Measurements from ENCODE around the gene PIP5K1C. TPM values are rescaled to one million over a fixed set of nuclear protein-coding genes. Genes with fewer than 3 reads are reported as not detected.

Gene PIP5K1C
- total RNA-seq, 1 donor from 2014 or later, result 6.3 TPM

DNA sequence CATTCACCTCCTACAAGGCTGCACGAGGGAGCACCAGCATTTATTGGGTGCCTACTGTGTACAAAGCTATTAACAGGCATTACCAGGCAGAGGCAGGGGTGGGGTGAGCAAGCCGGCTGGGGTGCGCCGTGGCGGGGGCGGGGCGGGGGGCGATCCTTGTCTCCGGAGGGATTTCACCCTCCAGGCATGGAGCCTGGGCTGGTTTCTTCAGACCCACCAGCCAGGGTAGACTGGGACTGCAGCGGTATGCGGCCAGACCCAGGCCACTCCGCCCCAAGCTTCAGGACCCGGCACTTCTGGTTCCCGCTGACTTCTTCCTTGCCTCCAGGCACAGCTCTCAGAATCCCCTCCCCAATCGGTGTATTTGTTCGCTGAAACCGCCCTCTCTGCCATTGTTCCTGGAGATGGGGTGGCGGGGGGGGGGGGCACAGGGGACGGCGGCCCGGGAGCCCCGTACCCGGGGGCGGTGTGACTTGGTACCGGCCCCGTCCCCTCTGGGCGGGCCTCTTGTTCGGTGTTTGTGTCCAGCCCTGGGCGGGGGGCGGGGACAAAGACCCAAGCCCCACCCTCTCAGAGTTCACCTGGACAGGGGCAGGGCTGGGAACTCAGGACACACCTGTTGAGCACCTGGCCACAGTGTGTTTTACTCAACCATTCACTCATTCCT lies 22.3 kb upstream of the PIP5K1C start:
- Histone ChIP-seq H3K4me3 (ENCODE audit: low read length in 3 of 3) (no peak overlapping the region), H3K36me3 (ENCODE audit: control insufficient read depth in 3 of 3, insufficient read depth in 3 of 3, low read length in 3 of 3) (no peaks in the 10 kb centered on the region), H3K9me3 (ENCODE audit: control insufficient read depth in 3 of 3, low read length in 3 of 3) (no peaks in the 10 kb centered on the region), H3K4me1 (ENCODE audit: control insufficient read depth in 3 of 3, insufficient read depth in 3 of 3, low read length in 3 of 3) (peaks cover 0 to 7% (median 2%) of the 10 kb centered on the region in 3 donors), H3K27ac (ENCODE audit: low read depth, low read length) (no peak overlapping the region), H3K9ac (ENCODE audit: low read depth in 1 of 3, low read length in 3 of 3) (no peak overlapping the region), H3K27me3 (ENCODE audit: control insufficient read depth in 3 of 3, insufficient read depth in 3 of 3, low read length in 3 of 3) (peaks cover 37 to 46% (median 41%) of the 10 kb centered on the region in 3 donors)

DNA sequence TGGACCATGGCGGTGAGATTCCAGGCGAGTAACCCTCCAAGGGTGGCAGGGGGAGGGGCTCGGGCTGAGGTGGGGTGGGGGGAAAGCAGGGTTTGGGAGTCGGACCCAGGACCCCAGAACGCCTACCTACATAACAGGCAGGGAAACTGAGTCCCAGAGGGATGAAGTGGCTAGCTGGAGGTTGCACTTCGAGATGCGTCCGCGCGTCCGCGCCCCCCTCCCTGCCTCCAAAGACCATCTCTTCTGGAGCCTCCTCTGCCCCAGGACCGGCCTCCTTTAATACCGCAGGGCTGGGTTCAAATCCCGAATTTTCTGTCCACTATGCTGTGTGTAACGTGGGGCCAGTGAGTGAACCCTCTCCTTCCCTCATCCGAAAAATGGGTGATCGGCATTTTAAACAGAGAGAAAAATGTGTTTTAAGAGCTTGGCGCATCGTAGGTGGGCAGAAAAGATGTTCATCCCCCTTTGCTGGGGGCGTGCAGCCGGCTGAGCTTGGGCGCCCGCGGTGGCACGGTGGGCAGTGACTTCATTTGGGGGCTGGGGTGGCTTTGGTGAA lies 21.7 kb upstream of the PIP5K1C start:
- Histone ChIP-seq H3K27me3 (ENCODE audit: control insufficient read depth in 3 of 3, insufficient read depth in 3 of 3, low read length in 3 of 3) (peaks cover 37 to 46% (median 41%) of the 10 kb centered on the region in 3 donors), H3K36me3 (ENCODE audit: control insufficient read depth in 3 of 3, insufficient read depth in 3 of 3, low read length in 3 of 3) (no peaks in the 10 kb centered on the region), H3K4me3 (ENCODE audit: low read length in 3 of 3) (no peak overlapping the region), H3K9me3 (ENCODE audit: control insufficient read depth in 3 of 3, low read length in 3 of 3) (no peaks in the 10 kb centered on the region), H3K4me1 (ENCODE audit: control insufficient read depth in 3 of 3, insufficient read depth in 3 of 3, low read length in 3 of 3) (peaks cover 0 to 7% (median 2%) of the 10 kb centered on the region in 3 donors), H3K9ac (ENCODE audit: low read depth in 1 of 3, low read length in 3 of 3) (no peak overlapping the region), H3K27ac (ENCODE audit: low read depth, low read length) (no peak overlapping the region)

DNA sequence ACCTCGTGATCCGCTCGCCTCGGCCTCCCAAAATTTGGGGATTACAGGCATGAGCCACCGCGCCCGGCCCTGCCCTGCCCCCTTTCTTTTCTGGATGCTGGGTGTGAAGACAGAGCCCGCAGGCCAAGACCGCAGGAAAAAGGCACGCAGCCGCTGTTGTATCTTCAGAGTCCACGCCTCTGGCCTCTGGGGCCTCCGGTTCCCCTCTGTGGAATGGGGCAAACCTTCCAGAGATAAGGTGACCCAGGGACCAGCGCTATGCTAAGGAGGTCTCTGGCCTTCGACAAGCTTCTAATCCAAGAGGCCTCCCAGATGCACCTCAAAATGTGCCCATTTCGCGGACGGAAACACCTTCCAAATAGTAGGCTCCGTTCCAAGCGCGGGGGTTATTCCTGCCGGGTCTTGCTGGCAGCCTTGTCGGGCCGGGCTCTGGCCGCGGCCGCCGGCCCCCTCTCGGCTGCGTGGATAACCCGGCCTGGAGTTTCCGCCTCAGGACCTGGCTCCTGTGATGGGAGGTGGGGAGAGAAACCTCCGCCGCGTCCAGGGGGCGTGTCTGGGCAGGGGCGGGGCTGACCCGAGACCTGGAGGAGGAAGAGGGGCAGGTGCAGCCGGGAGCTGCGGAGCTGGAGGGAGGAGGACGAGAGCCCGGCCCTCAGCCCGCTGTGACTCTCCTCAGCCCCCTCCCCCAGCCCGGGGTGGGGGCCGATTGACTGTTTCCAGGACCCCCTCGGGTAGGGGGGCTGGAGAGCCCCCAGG lies 21.0 kb upstream of the PIP5K1C start:
- Histone ChIP-seq H3K4me3 (ENCODE audit: low read length in 3 of 3) (no peak overlapping the region), H3K27me3 (ENCODE audit: control insufficient read depth in 3 of 3, insufficient read depth in 3 of 3, low read length in 3 of 3) (peaks cover 37 to 45% (median 41%) of the 10 kb centered on the region in 3 donors)

DNA sequence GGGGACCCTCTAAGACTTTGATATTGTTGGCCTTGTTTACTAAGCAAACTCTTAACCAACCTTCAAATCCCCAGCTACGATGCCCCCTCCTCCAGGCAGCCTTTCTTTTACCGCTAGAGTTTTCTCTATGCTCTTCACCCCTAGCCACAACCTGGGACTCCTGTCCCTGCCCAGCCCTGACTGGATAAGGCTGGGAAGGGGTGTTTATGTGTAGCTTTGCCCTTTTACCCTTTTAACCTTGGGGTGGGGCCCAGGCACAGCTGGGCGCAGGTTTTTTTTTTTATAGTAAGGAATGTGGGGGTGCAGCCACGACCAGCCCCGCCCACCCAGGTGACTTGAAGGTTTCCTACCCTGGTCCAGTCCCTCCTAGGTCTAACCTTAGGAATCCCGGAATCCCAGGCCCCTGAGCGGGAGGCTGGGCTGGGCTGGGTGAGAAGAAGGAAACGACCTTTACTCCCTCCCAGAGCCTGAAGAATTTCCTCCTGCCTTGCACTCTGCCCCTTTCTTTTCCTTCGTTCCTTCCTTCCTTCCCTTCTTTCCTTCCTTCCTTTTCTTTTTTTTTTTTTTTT lies 20.2 kb upstream of the PIP5K1C start:
- H3K9ac ChIP-seq (ENCODE audit: low read depth in 1 of 3, low read length in 3 of 3), result no peak overlapping the region
- H3K4me1 ChIP-seq (ENCODE audit: control insufficient read depth in 3 of 3, insufficient read depth in 3 of 3, low read length in 3 of 3), result peaks cover 0 to 7% (median 2%) of the 10 kb centered on the region in 3 donors
- H3K9me3 ChIP-seq (ENCODE audit: control insufficient read depth in 3 of 3, low read length in 3 of 3), result no peaks in the 10 kb centered on the region
- H3K4me3 ChIP-seq (ENCODE audit: low read length in 3 of 3), result no peak overlapping the region
- peaks cover 38 to 41% (median 40%) of the 10 kb centered on the region in 3 donors for H3K27me3 ChIP-seq (ENCODE audit: control insufficient read depth in 3 of 3, insufficient read depth in 3 of 3, low read length in 3 of 3)
- H3K36me3 ChIP-seq (ENCODE audit: control insufficient read depth in 3 of 3, insufficient read depth in 3 of 3, low read length in 3 of 3), result no peaks in the 10 kb centered on the region
- no peak overlapping the region for H3K27ac ChIP-seq (ENCODE audit: low read depth, low read length)

More for the DNA sequence above, 21.0 kb upstream of the PIP5K1C start:
- peaks cover 0 to 7% (median 2%) of the 10 kb centered on the region in 3 donors for H3K4me1 ChIP-seq (ENCODE audit: control insufficient read depth in 3 of 3, insufficient read depth in 3 of 3, low read length in 3 of 3)
- H3K9ac ChIP-seq (ENCODE audit: low read depth in 1 of 3, low read length in 3 of 3), result no peak overlapping the region
- no peaks in the 10 kb centered on the region for H3K9me3 ChIP-seq (ENCODE audit: control insufficient read depth in 3 of 3, low read length in 3 of 3)
- H3K36me3 ChIP-seq (ENCODE audit: control insufficient read depth in 3 of 3, insufficient read depth in 3 of 3, low read length in 3 of 3), result no peaks in the 10 kb centered on the region
- no peak overlapping the region for H3K27ac ChIP-seq (ENCODE audit: low read depth, low read length)

DNA sequence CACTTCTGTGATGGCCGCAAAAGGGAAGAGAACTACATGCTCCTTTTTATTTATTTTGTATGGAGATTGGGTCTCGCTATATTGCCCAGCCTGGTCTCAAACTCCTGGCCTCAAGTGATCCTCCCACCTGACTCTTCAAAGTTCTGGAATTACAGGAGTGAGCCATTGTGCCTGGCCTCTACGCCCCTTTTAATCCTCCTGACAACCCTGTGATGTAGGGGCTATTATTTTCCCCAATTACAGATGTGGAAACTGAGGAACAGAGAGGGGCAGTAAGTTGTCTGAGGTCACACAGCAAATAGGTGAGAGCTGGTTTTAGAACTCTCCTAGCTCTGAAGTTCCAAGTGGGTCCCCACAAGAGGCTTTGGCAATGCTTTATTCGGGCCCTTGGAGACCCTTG lies 19.6 kb upstream of the PIP5K1C start:
- no peaks in the 10 kb centered on the region for H3K9me3 ChIP-seq (ENCODE audit: control insufficient read depth in 3 of 3, low read length in 3 of 3)
- no peak overlapping the region for H3K9ac ChIP-seq (ENCODE audit: low read depth in 1 of 3, low read length in 3 of 3)
- peaks cover 0 to 7% (median 2%) of the 10 kb centered on the region in 3 donors for H3K4me1 ChIP-seq (ENCODE audit: control insufficient read depth in 3 of 3, insufficient read depth in 3 of 3, low read length in 3 of 3)
- H3K36me3 ChIP-seq (ENCODE audit: control insufficient read depth in 3 of 3, insufficient read depth in 3 of 3, low read length in 3 of 3), result no peaks in the 10 kb centered on the region
- no peak overlapping the region for H3K27ac ChIP-seq (ENCODE audit: low read depth, low read length)
- H3K27me3 ChIP-seq (ENCODE audit: control insufficient read depth in 3 of 3, insufficient read depth in 3 of 3, low read length in 3 of 3), result peaks cover 38 to 41% (median 40%) of the 10 kb centered on the region in 3 donors
- H3K4me3 ChIP-seq (ENCODE audit: low read length in 3 of 3), result no peak overlapping the region

GRCh38 chr19:3716147-3716668 lies 15.9 kb upstream of the PIP5K1C start:
- H3K36me3 ChIP-seq (ENCODE audit: control insufficient read depth in 3 of 3, insufficient read depth in 3 of 3, low read length in 3 of 3), result no peaks in the 10 kb centered on the region
- no peaks in the 10 kb centered on the region for H3K9me3 ChIP-seq (ENCODE audit: control insufficient read depth in 3 of 3, low read length in 3 of 3)
- H3K4me3 ChIP-seq (ENCODE audit: low read length in 3 of 3), result no peak overlapping the region
- no peak overlapping the region for H3K27ac ChIP-seq (ENCODE audit: low read depth, low read length)
- peaks cover 0 to 7% (median 3%) of the 10 kb centered on the region in 3 donors for H3K4me1 ChIP-seq (ENCODE audit: control insufficient read depth in 3 of 3, insufficient read depth in 3 of 3, low read length in 3 of 3)
- H3K9ac ChIP-seq (ENCODE audit: low read depth in 1 of 3, low read length in 3 of 3), result no peak overlapping the region
- H3K27me3 ChIP-seq (ENCODE audit: control insufficient read depth in 3 of 3, insufficient read depth in 3 of 3, low read length in 3 of 3), result peaks cover 15 to 25% (median 20%) of the 10 kb centered on the region in 3 donors

- no peak overlapping the region for H3K9ac ChIP-seq (ENCODE audit: low read depth in 1 of 3, low read length in 3 of 3)
- H3K27me3 ChIP-seq (ENCODE audit: control insufficient read depth in 3 of 3, insufficient read depth in 3 of 3, low read length in 3 of 3), result peaks cover 0 to 17% (median 4%) of the 10 kb centered on the region in 3 donors
- no peaks in the 10 kb centered on the region for H3K36me3 ChIP-seq (ENCODE audit: control insufficient read depth in 3 of 3, insufficient read depth in 3 of 3, low read length in 3 of 3)
- peaks cover 4 to 21% (median 12%) of the 10 kb centered on the region in 3 donors for H3K4me1 ChIP-seq (ENCODE audit: control insufficient read depth in 3 of 3, insufficient read depth in 3 of 3, low read length in 3 of 3)
- H3K27ac ChIP-seq (ENCODE audit: low read depth, low read length), result no peak overlapping the region
- H3K9me3 ChIP-seq (ENCODE audit: control insufficient read depth in 3 of 3, low read length in 3 of 3), result no peaks in the 10 kb centered on the region
- peak overlapping the region in 1 of 3 donors; percentile 29 for H3K4me3 ChIP-seq (ENCODE audit: low read length in 3 of 3)
Measured at GRCh38 chr19:3712663-3713611, 12.7 kb upstream of the PIP5K1C start.

GRCh38 chr19:3710265-3710812 lies 10.1 kb upstream of the PIP5K1C start:
- Histone ChIP-seq H3K27me3 (ENCODE audit: control insufficient read depth in 3 of 3, insufficient read depth in 3 of 3, low read length in 3 of 3) (peaks cover 0 to 18% (median 5%) of the 10 kb centered on the region in 3 donors), H3K4me3 (ENCODE audit: low read length in 3 of 3) (no peak overlapping the region), H3K27ac (ENCODE audit: low read depth, low read length) (no peak overlapping the region), H3K9ac (ENCODE audit: low read depth in 1 of 3, low read length in 3 of 3) (no peak overlapping the region), H3K4me1 (ENCODE audit: control insufficient read depth in 3 of 3, insufficient read depth in 3 of 3, low read length in 3 of 3) (peaks cover 4 to 23% (median 13%) of the 10 kb centered on the region in 3 donors), H3K9me3 (ENCODE audit: control insufficient read depth in 3 of 3, low read length in 3 of 3) (no peaks in the 10 kb centered on the region), H3K36me3 (ENCODE audit: control insufficient read depth in 3 of 3, insufficient read depth in 3 of 3, low read length in 3 of 3) (no peaks in the 10 kb centered on the region)

Data from skeletal muscle tissue (tissue), 4 donors.